ENCODE results near the gene PRPF38B.

Gene PRPF38B

GRCh38 chr1:108704496-108704895, 12.4 kb downstream of the PRPF38B start:
- DNase-seq (ENCODE audit: low read depth), result no peak
- TF ChIP-seq CTCF (IDR thresholded peaks at IDR 0.05; ENCODE audit: insufficient read depth, low read depth, low read length, missing control alignments), result no peak
- H3K4me3 ChIP-seq (ENCODE audit: low read depth, low read length), result no peak overlapping the region

GRCh38 chr1:108706643-108707042, 14.5 kb downstream of the PRPF38B start:
- no peak for DNase-seq (ENCODE audit: low read depth)
- TF ChIP-seq CTCF (IDR thresholded peaks at IDR 0.05; ENCODE audit: insufficient read depth, low read depth, low read length, missing control alignments), result no peak
- H3K4me3 ChIP-seq (ENCODE audit: low read depth, low read length), result no peak overlapping the region

GRCh38 chr1:108708691-108709660, 16.9 kb downstream of the PRPF38B start:
- no peak overlapping the region for H3K4me3 ChIP-seq (ENCODE audit: low read depth, low read length)
- TF ChIP-seq CTCF (IDR thresholded peaks at IDR 0.05; ENCODE audit: insufficient read depth, low read depth, low read length, missing control alignments), result peak; percentile 47
- peak; percentile 54 for DNase-seq (ENCODE audit: low read depth)

GRCh38 chr1:108712606-108713150, 20.6 kb downstream of the PRPF38B start, which contains the start of gene FNDC7:
FNDC7 (plus strand) TSS chr1:108712908; CDS start chr1:108712934, 26 bp downstream.
- DNase-seq (ENCODE audit: low read depth), result no peak
- no peak for TF ChIP-seq CTCF (IDR thresholded peaks at IDR 0.05; ENCODE audit: insufficient read depth, low read depth, low read length, missing control alignments)
- no peak within 1 kb of the TSS for H3K4me3 ChIP-seq (ENCODE audit: low read depth, low read length)

- H3K4me3 ChIP-seq (ENCODE audit: low read depth, low read length), result no peak overlapping the region
- TF ChIP-seq CTCF (IDR thresholded peaks at IDR 0.05; ENCODE audit: insufficient read depth, low read depth, low read length, missing control alignments), result no peak
These were observed 23.8 kb downstream of the PRPF38B start for GRCh38 chr1:108715932-108716331.

GRCh38 chr1:108716437-108717230, 24.5 kb downstream of the PRPF38B start:
- no peak for TF ChIP-seq CTCF (IDR thresholded peaks at IDR 0.05; ENCODE audit: insufficient read depth, low read depth, low read length, missing control alignments)
- DNase-seq (ENCODE audit: low read depth), result no peak
- no peak overlapping the region for H3K4me3 ChIP-seq (ENCODE audit: low read depth, low read length)

More at GRCh38 chr1:108715932-108716331, 23.8 kb downstream of the PRPF38B start:
- no peak for DNase-seq (ENCODE audit: low read depth)

Measured in GM12865 (cell line).